GM21717 (cell line): ENCODE results near the gene BRPF1.
A peak's percentile ranks its signal among the peaks of the same experiment; 100 is the strongest.
"Not testable (repeated sequence)": the region's sequence is repeated elsewhere in the genome, so short reads cannot be mapped to it uniquely, and the experiment has no call there.

Source experiments
- ATAC-seq: cut with Tn5 transposase; IDR thresholded peaks from one replicate; pipeline ENCODE4 v1.9.1; 2021; ENCODE audit warnings: mild to moderate bottlenecking, moderate library complexity; ENCODE audit not compliant: unreplicated experiment

The BRPF1 gene

GRCh38 chr3:9765865-9766264, 34.3 kb downstream of the BRPF1 start:
- no peak for ATAC-seq

GRCh38 chr3:9767418-9767817, 35.9 kb downstream of the BRPF1 start:
- ATAC-seq: no peak

DNA sequence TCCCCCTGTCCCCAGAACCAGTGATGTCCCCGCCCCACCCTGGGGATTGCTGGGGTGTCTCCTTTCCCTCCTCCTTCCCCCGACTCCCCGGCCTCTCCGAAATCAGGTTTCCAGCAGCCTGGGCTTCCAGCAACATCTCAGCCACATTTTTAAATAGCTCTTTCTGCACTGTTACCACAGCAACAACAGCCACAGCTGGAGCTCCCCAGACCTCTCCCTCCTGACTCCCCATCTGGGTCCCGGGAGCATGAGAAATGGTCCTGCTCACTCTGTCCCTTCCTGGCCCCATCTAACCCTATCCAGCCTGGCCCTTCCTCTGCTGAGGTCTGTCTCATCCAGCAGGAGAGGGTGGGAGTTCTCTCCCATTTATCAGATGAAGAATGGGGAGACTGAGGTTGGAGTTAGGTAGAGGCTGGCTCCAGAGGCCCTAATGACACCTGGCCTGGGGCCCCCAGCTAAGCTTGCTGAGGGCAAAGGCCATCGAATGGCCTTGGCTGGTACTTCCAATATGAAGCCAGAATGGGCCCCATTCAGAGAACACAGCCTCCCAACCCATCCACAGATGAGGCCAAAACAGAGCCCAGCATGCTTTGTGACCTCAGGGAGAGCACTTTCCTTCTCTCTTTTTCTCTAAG, 36.7 kb downstream of the BRPF1 start:
- no peak for ATAC-seq

- ATAC-seq: no peak
Measured at GRCh38 chr3:9769012-9769411, 37.5 kb downstream of the BRPF1 start.

DNA sequence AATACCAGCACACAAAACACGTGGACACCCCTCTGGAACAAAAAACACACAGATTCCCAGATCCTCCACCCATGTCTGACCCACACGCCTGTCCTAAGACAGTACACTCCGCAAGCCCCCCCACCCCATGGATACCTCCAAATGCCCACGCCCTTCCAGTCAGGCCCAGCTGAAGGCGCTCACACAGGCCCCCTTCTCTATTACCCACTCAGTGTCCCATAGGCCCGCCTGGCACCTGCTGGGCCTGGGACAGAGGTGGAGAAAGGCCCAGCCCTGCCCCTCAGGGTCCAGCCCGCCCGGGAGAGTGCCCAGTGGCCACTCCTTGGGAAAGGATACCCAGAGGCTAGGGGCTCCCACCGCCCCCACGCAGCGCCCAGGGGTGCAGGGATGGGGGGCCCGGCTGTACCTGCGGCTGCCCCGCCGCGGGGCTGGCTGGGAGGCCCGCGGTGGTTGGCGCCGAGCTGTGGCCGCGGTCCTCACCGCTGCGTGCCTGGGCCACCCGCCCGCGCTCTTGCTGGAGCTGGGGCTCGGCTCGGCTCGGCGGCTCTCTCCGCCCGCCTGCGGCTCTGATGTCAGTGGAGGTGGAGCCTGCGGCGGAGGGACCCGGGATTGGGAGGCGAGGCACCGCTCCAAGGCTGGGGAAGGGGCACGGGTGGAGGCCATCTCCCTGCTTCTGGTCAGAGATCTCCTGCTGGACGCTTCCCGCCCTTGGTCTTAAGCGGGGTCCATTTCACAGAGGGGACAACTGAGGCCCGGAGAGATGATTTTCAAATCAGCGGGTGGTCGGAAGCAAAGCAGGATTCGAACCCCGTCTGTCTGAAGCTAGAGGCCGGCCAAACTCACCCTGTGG, 38.1 kb downstream of the BRPF1 start, which contains the start of gene CAMK1:
Gene CAMK1 (minus strand): TSS at position 522 of the 850 bp plus-strand sequence. CDS start 2,198 bp downstream, outside the sequence.
- peak; percentile 58 for ATAC-seq

DNA sequence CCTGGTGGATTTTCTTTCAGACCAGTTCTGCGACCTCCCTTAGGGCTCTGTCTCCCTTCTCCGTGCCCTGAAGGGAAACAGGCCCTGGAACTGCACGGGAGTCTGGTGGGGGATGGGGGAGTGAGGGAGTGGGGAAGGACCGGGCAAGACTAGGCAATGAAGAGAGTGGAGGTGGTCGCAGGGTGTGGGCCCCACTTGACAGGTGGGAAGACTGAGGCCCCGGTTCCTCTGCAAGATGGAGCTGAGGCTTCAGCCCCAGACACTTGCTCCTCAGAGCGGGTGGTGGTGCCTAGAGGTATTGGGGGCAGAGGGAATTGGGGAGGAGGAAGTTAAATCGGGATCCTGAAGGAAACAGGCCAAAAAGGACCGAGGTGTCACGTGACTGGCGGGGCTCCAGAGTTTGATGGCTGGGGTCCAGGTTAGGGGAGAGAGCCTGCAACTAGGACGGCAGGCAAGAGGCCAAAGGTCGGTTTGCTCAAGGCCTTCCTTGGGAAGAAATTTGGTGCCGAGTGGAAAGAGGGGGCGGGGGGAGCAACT, 38.8 kb downstream of the BRPF1 start:
- no peak for ATAC-seq

DNA sequence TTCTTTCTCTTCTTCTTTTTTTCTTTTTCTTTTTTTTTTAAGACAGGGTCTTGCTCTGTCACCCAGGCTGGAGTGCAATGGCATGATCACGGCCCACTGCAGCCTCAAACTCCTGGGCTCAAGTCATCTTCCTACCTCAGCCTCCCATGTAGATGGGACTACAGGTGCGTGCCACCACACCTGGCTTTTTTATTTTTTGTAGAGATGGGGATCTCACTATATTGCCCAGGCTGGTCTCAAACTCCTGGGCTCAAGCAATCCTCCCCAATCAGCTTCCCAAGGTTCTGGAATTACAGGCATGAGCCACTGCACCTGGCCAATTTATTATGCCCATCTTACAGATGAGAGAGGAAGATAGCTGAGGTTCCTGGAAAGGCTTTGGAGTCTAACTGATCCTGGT, 39.5 kb downstream of the BRPF1 start:
- ATAC-seq: not testable (repeated sequence)

DNA sequence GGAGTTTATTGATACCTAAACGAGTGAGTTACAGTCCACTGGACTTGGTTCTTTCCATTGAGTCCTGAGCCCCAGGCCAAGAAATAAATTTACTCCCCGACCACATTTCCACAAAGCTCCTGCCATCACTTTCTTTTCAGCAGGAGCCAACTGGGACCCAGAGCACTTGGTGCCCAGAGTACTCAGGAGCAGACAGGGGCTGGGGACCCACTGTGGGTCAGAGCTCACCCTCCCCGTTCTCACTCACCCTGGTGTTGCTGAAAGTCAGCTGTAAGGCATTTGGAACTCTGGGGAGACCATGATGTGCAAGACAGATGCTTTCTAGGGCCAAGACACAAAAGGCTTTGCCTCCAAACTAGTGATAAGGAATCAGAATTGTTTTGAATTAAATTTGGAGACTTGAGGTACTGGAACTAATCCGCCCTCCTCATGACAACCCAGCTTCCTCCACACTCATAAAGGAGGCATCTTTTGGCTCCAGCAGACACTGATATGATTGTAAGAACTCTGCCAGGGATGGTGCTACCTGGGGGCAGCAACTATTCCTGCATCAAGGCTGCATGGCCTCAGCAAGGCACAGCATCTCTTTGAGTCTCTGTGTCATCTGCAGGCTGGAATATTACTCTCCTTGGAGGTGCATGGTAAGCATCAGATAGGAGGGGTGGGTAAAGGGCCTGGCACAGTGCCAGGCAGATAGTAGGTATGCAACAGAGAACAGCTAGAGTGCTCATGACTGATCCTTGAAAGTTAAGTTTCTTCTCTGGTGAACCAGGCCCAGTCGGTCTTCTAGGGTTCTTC, 45.6 kb downstream of the BRPF1 start:
- ATAC-seq: no peak

DNA sequence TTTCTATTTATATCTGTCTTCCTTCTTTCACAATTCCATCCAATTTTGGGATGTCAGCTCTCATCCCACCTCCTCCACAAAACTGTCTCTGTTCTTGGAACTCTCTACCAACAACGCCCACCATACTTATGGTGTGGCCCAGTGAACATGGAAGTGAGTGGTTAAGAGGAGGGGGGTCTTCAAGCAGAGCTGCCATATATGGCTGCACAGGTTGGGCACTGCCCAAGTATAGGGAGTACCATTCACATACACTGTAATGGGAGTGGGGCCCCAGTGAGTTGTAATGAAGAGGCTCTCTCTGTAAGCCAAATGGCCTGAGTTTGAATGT, 46.1 kb downstream of the BRPF1 start:
- no peak for ATAC-seq

- no peak for ATAC-seq
Measured at GRCh38 chr3:9778143-9779074, 46.9 kb downstream of the BRPF1 start.

DNA sequence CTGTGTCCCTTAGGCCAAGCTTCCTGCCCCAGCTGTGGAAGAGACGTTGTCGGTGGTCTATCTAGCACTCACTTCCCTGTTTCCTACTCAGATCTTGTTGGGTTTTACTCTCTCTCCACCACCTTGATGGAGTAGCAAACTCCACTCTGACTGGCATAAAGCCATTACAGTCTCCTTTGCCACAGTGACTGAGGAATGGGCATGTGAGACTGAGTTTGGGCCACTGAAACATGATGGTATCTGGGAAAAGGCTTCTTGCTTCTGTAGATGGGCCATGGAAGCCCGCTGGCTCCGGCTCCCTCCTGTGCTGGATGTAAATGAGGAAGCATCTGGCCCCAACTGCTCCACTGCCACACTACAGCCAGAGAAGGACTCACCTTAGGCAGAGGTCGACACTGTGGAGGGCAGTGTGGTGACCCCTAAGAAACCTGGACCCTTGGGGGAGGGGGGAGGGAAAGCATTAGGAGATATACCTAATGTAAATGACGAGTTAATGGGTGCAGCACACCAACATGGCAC, 47.6 kb downstream of the BRPF1 start:
- ATAC-seq: no peak

DNA sequence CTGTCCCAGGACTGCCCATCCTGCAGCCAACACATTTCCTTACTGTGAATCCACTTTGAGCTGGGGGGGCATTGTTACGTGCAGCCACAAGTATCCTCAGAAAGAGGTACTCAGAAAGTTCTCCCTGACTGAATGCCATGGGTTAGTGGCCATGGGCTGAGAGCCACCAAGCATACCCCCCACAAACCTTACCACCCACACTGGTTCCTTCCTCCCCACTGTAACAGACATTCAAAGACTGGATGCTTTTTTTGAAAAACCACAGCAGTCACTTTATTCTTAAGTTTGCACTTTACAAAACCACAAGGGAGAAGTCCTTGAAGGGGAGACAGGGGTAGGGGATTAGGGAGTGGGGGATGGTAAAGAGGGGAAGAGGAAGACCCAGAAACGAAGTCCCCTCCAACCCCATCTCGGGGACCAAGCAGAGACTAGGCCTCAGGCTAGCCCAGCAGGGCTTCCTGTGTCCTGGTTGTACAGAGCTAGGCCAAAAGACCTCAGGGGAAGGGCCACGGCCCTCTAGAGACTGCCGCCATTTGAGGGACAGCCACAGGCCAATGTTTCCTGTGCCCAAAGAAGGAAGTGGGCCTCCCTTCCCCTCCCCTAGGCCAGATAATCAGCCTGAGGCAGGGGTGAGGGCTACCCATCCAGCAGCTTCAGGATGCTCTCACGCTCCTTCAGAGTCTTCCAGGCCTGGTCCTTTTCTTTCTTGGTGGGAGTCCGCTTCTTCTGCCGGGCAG, 48.4 kb downstream of the BRPF1 start:
- no peak for ATAC-seq

DNA sequence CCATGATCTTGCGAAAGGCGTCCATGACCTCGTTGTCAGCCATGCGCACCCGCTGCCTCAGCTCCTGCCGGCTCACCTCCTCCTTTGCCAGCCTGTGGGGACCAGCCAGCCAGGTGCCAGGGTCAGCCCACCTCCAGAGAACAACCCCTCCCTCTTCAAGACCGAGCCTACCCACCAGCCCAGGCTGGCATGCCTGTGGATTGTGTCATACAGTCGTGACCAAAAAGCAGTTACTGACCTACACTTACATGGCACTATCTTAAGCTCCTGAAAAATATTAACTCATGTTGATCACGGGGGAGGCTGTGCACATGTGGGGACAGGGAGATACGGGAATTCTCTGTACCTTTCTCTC, 48.9 kb downstream of the BRPF1 start:
- ATAC-seq: no peak

DNA sequence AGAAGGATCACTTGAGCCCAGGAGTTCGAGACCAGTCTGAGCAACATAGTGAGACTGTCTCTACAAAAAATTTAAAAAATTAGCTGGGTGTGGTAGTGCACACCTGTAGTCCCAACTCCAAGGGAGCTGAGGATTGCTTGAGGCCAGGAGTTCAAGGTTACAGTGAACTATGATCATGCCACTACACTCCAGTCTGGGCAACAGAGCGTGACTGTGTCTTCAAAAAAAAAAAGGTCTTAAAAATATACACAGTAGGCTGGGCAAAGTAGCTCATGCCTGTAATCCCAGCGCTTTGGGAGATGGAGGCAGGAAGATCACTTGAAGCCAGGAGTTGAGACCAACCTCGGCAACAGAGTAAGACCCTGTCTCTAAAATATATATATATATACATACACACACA, 49.4 kb downstream of the BRPF1 start:
- ATAC-seq: no peak

DNA sequence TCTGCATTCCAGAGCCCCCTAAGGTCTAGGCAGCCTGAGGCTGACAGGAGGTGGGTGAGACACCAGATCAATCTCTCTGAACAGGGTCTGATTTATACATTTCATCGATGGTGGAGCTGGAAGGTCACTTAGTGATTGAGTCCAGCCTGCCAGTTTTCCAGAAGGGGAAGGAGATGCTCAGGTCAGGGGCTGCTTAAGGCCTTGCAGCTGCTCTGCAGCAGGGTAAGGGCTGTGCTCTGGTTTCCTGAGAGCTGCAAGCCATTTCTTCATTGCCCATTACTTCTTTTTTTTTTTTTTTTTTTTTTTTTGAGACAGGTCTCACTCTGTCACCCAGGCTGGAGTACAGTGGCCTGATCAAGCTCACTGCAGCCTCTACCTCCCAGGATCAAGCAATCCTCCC, 50.0 kb downstream of the BRPF1 start:
- no peak for ATAC-seq

DNA sequence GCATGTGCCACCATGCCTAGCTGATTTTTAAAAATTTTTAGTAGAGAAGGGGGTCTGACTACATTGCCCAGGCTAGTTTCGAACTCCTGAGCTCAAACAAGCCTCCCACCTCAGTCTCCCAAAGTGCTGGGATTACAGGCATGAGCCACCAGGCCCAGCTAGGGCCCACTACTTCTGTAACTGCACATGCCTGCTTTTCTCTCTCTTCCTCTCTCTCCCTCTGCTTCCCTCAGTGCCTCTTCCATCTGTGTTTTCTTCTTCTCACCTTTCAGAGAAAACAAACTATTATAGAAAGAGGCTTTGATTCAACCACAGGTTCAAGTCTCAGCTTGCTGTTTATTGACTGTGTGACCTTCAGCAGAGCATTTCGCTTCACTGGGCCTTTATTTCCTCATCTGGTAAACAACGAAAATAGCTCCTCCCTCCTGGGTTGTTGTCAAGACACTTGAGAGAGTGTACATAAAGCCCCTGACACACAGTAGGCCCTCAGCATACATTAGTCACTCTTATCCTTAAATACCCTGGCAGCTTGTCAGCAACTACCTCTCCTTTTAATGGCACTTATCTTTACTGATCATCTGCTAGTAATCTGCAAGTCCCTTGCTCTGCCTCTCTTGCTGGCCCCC, 50.6 kb downstream of the BRPF1 start:
- no peak for ATAC-seq

DNA sequence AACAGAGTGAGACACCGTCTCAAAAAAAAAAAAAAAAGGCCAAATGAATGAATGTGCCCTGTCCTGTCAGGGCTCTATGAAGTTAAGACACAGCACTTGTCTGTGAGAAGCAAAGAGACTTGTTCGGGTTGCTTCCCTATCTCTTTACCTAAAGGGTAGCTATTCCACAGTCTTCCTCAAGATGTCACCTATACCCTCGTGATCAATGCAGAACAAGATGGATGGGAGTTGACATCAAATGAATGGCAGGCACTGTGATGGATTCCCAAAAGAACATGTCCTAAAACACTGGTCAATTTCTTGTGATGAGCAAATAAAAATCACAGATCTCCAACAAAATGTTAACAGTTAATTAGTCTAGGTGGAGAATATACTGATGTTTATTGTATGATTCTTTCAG, 51.2 kb downstream of the BRPF1 start:
- ATAC-seq: no peak

DNA sequence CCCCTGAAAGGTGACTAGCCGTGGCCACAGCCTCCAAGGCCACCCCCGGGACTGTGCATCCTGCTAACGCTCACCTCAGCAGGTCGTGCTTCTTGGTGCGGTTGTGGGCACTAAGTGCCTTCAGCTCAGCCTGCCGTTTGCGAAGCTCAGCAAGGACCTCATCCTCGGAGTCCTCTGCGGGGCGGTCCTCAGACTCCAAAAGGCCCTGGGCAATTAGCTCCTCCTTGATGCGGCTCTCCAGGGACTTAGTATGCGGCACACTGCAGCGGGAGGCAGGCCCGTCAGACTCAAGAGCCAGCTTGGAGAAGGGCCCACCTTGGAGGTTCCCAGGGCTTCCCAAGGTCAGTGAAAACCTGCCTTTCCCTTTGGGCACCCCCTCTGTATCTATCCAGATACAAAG, 52.4 kb downstream of the BRPF1 start:
- ATAC-seq: no peak

DNA sequence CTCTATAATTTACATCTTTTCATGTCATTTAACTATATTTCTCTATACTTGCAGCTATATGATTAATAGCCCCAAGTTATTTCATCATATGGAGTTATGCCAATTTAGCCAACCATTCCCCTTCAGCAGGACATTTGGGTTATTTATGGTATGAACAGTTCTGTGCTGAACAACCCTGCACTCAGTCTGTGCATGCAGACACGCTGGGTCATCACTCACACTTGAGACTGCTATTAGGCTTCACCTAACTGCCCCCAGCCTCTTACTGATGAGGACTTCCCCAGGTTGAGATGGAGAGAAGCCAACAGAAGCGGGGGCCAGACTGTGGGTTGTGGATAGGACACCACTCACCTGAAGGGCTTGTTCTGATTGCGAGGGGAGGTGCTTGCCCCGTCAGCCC, 53.4 kb downstream of the BRPF1 start:
- ATAC-seq: no peak
